Measurements from ENCODE around the gene TPSD1.

- TF ChIP-seq EZH2 (IDR thresholded peaks at IDR 0.05) (no peak), POLR2AphosphoS5 (IDR thresholded peaks at IDR 0.05; ENCODE audit: borderline replicate concordance, low read depth, low read length) (no peak)
Measured at GRCh38 chr16:1285669-1286512, 30.0 kb downstream of the TPSD1 start.

All from SK-N-MC (cell line).